ENCODE measurements around the gene SLC30A5.

GRCh38 chr5:69090158-69090557 lies 3.7 kb upstream of the SLC30A5 start:
- TF ChIP-seq FOS (IDR thresholded peaks at IDR 0.05; ENCODE audit: extremely low read depth, insufficient read length) (no peak), SP2 (IDR thresholded peaks at IDR 0.05; ENCODE audit: extremely low read depth, low read depth, low read length, poor library complexity, severe bottlenecking) (no peak), MNT (conservative IDR thresholded peaks at IDR 0.05) (no peak), MCM7 (IDR thresholded peaks at IDR 0.05) (no peak), MTA3 (IDR thresholded peaks at IDR 0.05; ENCODE audit: borderline replicate concordance) (no peak), HNRNPH1 (optimal IDR thresholded peaks at IDR 0.05; ENCODE audit: low read depth, low read length) (no peak), ZC3H4 (CRISPR knock-in tag; IDR thresholded peaks at IDR 0.05; ENCODE audit: borderline replicate concordance) (no peak)
